HS-27A (cell line): ENCODE data around the gene ANKRD24.
"Not testable (repeated sequence)": the region's sequence is repeated elsewhere in the genome, so short reads cannot be mapped to it uniquely, and the experiment has no call there.

Source experiments
- DNase-seq: peaks from one replicate; pipeline ENCODE4 v3.0.0-alpha.2; 2012; ENCODE audit warnings: low read depth, missing footprints

ANKRD24 gene

DNA sequence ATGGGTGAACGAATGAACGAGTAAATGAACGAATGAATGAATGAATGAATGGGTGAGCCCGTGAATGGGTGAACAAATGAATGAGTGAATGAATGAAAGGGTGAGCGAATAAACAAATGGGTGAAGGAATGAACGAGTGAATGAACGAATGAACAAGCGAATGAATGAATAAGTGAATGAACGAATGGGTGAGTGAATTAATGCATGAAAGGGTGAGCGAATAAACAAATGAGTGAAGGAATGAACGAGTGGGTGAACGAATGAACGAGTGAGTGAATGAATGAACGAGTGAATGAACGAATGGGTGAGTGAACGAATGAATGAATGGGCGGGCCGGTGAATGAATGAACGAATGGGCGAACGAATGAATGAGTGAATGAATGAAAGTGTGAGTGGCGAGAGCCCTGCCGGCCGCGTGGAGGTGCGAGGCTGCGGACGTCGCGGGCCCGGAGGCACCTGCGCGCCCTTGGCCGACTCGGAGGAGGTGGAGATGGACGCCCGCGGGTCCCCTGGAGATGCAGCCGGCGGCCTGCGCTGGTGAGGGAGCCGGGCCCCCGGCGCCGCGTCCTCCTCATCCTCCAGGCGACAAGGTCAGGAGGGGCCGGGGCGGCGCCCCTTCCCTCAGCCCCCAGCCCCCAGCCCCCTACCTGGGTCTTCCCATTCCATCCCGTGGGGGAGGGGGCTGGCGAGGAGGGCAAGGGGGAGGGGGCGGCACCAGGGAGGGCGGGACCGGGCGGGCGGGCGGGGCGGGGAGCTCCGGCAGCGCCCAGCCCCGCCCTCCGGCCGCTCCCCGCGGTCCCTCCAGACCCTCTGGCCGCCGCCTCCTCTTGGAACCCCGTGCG, 15.4 kb downstream of the ANKRD24 start:
- DNase-seq = no peak

DNA sequence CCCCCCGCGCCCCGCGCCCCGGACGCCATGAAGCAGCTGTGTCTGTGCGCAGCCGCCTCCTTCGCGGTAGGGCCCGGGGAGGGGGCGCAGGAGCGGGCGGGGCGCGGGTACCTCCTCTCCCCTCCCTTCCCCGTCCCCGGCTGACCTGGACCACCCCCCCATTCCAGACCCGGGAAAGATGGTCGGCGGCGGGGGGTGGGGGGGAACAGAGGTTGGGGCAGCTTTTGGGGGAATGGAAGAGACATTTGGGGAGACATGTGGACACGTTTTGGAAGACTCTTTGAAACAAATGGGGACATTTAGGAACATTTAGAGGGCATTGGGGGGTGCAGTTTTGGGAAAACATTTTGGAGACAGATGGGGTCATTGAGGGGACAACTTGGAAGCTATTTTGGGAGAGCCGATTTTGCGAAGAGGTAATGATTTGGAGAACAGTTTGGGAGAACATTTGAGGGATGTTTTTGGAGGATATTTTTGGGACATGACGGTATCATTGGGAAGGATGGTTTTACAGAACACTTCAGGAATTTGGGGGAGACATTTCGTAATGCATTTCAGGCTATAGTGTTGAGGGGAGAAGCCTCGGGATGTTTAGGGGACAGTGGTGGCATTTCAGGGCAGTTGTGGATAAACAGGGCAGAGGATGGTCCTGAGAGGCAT, 16.1 kb downstream of the ANKRD24 start:
- DNase-seq = no peak

- DNase-seq = no peak
Measured at GRCh38 chr19:4199699-4200293, 17.3 kb downstream of the ANKRD24 start.

DNA sequence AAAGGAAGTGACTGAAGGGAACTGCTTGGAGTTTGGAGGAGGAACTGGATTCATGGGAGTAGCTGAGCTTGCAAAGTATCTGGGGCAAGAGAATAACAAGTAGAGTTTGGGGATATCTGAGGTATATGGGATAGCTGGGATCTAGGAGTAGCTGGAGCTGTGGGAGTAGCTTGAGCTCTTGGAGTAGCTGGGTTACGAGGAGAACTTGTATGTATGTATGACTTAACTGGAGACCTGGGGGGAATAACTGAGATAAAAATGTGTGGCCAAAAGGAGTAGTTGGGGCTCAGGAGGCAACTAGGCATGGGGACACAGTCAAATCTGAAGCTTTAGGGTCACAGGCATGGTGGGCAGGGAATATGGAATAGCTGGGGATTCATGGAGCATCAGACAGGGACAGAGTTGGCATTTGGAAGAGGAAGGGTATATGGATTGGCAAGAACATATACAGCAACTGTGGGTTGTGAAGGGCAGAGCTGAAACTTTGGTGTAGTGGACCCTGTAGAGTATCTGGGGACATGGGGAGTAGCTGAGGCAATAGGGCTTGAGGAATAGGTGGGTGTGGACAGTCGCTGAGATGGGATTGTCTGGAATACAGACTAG, 18.6 kb downstream of the ANKRD24 start:
- DNase-seq = no peak

GRCh38 chr19:4201798-4202197, 19.3 kb downstream of the ANKRD24 start:
- no peak for DNase-seq

DNA sequence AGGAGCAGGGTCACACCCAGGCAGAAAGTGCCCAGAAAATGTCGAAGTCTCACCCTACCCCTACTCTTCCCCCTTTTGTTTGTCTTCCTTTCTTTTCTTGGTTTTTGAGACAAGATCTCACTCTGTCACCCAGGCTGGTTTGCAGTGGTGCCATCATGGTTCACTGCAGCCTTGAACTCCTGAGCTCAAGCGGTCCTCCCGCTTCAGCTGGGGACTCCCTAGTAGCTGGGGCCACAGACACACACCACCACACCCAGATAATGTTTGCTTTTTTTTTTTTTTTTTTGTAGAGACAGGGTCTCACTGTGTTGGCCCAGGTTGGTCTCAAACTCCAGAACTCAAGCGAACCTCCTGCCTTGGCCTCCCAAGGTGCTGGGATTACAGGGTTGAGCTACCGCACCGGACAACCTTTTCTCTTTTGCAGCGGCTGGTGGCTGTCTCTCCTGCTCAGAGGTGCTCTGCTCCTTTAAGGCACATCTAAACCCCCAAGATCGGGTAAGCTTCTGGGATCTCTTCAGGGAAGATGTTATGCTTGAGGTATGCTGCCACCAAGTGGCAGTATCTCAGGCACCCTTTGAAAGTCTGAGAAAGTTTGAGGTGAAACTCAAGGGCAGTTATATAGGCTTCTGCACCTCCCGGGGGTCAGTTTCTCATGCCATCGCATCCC, 24.5 kb downstream of the ANKRD24 start:
- no peak for DNase-seq

GRCh38 chr19:4208385-4209094, 26.1 kb downstream of the ANKRD24 start:
- no peak for DNase-seq

- DNase-seq = no peak
Measured at GRCh38 chr19:4210166-4210731, 27.8 kb downstream of the ANKRD24 start.

- DNase-seq = no peak
Measured at GRCh38 chr19:4213116-4213515, 30.6 kb downstream of the ANKRD24 start.

GRCh38 chr19:4215807-4216206, 33.3 kb downstream of the ANKRD24 start:
- DNase-seq = no peak

DNA sequence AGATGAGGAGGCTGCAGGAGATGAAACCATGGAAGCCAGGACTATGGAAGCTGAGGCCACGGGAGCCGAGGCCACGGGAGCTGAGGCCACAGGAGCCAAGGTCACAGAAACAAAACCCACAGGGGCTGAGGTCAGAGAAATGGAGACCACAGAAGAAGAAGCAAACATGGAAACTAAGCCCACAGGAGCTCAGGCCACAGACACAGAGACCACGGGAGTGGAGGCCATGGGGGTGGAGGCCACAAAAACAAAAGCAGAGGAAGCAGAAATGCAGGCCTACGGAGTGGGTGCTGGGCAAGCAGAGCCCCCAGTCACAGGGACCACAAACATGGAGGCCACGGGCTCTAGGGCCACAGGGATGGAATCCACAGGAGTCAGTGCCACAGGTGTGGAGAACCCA, 34.4 kb downstream of the ANKRD24 start:
- no peak for DNase-seq

DNA sequence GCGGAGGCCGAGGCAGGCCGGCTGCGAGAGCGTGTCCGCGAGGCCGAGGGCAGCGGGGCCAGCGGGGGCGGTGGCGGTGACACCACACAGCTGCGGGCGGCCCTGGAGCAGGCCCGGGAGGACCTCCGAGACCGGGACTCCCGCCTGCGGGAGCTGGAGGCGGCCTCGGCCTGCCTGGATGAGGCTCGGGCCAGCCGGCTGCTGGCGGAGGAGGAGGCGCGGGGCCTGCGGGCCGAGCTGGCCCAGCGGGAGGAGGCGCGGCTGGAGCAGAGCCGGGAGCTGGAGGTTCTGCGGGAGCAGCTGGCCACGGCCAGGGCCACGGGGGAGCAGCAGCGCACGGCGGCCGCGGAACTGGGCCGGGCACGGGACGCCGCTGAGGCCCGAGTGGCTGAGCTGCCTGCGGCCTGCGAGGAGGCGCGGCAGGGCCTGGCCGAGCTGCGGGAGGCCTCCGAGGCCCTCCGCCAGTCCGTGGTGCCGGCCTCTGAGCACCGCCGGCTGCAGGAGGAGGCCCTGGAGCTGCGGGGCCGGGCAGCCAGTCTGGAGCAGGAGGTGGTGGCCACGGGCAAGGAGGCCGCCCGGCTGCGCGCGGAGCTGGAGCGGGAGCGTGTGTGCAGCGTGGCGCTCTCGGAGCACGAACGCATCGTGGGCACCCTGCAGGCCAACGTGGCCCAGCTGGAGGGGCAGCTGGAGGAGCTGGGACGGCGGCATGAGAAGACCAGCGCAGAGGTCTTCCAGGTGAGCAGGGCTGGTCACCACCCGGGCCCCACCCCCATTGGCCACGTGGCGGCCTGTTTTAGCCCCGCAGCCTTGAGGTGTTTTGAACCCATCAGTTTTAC, 35.2 kb downstream of the ANKRD24 start:
- DNase-seq = no peak

DNA sequence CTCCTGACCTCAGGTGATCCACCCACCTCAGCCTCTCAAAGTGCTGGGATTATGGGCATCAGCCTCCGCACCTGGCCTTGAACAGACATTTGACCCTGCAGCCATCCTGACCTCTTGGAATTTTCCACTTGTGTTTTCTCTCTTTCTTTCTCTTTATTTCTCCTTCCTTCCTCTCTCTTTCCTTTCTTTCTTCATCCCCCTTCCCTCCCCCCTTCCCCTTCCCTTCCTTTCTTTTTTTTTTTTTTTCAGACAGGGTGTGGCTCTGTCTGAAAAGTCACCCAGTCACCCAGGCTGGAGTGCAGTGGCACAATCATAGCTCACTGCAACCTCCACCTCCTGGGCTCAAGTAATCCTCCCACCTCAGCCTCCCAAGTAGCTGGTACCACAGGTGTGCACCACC, 36.0 kb downstream of the ANKRD24 start:
- DNase-seq = not testable (repeated sequence)

DNA sequence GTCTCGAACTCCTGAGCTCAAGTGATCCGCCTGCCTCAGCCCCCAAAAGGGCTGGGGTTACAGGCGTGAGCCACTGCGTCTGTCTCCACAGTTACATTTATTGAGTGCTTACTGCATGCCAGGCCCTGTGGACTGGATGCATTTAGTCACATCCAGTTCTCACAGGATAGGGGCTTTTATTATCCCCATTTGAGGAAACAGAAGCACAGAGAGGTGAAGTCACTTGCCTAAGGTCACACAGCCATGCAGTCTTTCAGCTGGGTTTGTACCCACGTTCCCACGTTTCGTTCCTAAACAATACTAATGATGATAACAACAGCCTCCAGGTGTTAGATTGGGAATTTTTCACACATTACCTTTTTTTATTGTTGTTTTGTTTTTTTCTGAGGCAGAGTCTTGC, 37.7 kb downstream of the ANKRD24 start:
- DNase-seq = no peak

GRCh38 chr19:4224470-4224869, 42.0 kb downstream of the ANKRD24 start:
- no peak for DNase-seq

GRCh38 chr19:4225885-4226284, 43.4 kb downstream of the ANKRD24 start:
- no peak for DNase-seq

DNA sequence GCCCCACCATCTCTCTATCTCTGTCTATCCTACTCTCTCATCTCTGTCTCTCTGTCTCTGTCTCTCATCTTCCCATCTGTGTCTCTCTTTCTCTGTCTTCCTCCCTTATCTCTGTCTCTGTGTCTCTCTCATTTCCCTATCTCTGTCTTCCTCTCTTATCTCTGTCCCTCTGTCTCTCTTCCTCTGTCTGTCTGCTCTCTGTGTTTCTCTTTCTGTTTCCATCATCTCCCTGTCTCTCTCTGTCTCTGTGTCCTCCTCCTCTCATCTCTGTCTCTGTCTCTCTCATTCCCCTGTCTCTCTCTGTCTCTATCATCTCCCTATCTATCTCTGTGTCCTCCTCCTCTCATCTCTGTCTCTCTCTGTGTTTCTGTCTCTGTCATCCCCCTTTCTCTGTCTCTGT, 45.3 kb downstream of the ANKRD24 start:
- DNase-seq = no peak

GRCh38 chr19:4228765-4229178, 46.3 kb downstream of the ANKRD24 start:
- no peak for DNase-seq

DNA sequence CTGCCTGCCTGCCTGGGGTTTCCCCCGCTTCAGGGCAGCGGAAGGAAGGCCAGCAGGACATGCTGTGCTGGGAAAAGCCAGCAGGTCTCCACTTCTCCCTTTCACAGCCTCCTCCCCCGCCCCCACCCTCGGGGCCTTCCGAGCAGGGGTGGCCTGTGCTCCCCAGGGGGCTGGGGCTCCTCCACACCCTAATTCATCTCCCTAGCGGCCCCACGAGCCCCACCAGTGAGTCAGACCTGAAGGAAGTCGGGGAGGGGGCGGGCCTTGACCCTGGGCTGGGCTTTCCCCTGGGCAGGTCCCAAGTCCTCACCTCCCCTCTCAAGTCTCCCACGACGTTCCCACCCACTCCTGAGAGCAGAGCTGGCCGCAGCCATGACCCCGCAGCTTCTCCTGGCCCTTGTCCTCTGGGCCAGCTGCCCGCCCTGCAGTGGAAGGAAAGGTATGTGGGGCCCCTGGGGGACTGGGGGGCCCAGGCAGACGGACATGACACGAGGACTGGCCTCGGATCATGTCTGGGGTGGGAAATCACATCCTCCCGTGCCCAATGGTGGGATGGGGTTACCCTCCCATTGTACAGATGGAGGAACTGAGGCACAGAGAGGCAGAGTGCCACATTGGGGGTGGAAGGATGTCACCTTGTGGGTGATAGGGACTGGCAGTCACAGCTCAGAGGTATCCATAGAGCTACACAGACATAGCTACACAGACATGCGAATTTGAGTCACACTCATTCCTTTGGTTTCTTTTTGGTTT, 46.9 kb downstream of the ANKRD24 start, which contains the start of gene EBI3:
TSS of gene EBI3 (plus strand) at position 345 of the 753 bp plus-strand sequence. CDS start at position 373, 28 bp downstream.
- DNase-seq = no peak
